Lower lobe of right lung (tissue), 2 donors: ENCODE data around the gene PDE7B. TPM values are rescaled to one million over a fixed set of nuclear protein-coding genes. Genes with fewer than 3 reads are reported as not detected.
A peak's percentile ranks its signal among the peaks of the same experiment; 100 is the strongest.

Experiments used
- ATAC-seq, 2 donors: fragments of 200-7000 bp; cut with Tn5 transposase; one replicate each; pipeline ENCODE4 v1.9.1; 2020 to 2022; ENCODE audit warnings: mild to moderate bottlenecking in 2 of 2, moderate library complexity in 2 of 2
- DNase-seq: peaks from one replicate; pipeline ENCODE4 v3.0.0-alpha.2; 2020
- H3K27ac ChIP-seq: fragments of 200-600 bp; one replicate; pipeline ENCODE4 v1.8.0; 2022
- H3K27me3 ChIP-seq: fragments of 200-600 bp; one replicate; pipeline ENCODE4 v1.8.0; 2022; ENCODE audit warnings: low read depth
- H3K36me3 ChIP-seq: fragments of 200-600 bp; one replicate; pipeline ENCODE4 v1.8.0; 2022; ENCODE audit warnings: mild to moderate bottlenecking
- H3K4me1 ChIP-seq: fragments of 200-600 bp; one replicate; pipeline ENCODE4 v1.8.0; 2022
- H3K4me3 ChIP-seq: fragments of 200-600 bp; one replicate; pipeline ENCODE4 v1.8.0; 2022; ENCODE audit warnings: mild to moderate bottlenecking
- H3K9me3 ChIP-seq: fragments of 200-600 bp; one replicate; pipeline ENCODE4 v1.8.0; 2022
- intact Hi-C: fragments of 100-400 bp; cut with DNase I; formaldehyde crosslinking; loops from one replicate; pipeline ENCODE4 v1.11.0; 2022
- total RNA-seq: library from RNA; stranded (reverse); fragmentation: NEBNext Ultra II Directional; extraction: Animal tissue kit (Norgen Biotek cat#: 25700); gene quantifications from one replicate; pipeline ENCODE4 v1.2.1, GENCODE V29; 2021
- TF ChIP-seq, protein P1 (sequence below): fragments of 200-600 bp; IDR thresholded peaks from one replicate; pipeline ENCODE4 v1.8.0; 2022; ENCODE audit warnings: antibody characterized with exemption, mild to moderate bottlenecking
- donor health status: DM: no; HTN: yes; CAD: no; lungs with severe emphysema.

Gene PDE7B
- total RNA-seq, 1 donor from 2014 or later, result 2.2 TPM

DNA sequence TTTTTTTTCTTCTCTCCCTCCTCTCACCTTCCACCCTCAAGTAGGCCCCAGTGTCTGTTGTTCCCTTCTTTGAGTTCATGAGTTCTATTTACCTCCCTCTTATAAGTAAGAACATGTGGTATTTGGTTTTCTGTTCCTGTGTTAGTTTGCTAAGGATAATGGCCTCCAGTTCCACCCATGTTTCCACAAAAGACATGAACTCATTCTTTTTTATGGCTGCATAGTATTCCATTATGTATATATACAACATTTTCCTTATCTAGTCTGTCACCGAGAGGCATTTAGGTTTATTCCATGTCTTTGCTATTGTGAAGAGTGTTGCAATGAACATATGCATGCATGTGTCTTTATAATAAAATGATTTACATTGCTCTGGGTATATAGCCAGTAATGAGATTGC lies 147.9 kb downstream of the PDE7B start:
- Histone ChIP-seq H3K9me3 (no peaks in the 10 kb centered on the region), H3K4me3 (no peak overlapping the region), H3K27ac (no peak overlapping the region), H3K36me3 (no peaks in the 10 kb centered on the region), H3K4me1 (no peaks in the 10 kb centered on the region), H3K27me3 (no peaks in the 10 kb centered on the region)
- DNase-seq (no peak), ATAC-seq (no peak)
- intact Hi-C loops, result no loop called here
- TF ChIP-seq, protein P1, sequence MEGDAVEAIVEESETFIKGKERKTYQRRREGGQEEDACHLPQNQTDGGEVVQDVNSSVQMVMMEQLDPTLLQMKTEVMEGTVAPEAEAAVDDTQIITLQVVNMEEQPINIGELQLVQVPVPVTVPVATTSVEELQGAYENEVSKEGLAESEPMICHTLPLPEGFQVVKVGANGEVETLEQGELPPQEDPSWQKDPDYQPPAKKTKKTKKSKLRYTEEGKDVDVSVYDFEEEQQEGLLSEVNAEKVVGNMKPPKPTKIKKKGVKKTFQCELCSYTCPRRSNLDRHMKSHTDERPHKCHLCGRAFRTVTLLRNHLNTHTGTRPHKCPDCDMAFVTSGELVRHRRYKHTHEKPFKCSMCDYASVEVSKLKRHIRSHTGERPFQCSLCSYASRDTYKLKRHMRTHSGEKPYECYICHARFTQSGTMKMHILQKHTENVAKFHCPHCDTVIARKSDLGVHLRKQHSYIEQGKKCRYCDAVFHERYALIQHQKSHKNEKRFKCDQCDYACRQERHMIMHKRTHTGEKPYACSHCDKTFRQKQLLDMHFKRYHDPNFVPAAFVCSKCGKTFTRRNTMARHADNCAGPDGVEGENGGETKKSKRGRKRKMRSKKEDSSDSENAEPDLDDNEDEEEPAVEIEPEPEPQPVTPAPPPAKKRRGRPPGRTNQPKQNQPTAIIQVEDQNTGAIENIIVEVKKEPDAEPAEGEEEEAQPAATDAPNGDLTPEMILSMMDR, result no peak

DNA sequence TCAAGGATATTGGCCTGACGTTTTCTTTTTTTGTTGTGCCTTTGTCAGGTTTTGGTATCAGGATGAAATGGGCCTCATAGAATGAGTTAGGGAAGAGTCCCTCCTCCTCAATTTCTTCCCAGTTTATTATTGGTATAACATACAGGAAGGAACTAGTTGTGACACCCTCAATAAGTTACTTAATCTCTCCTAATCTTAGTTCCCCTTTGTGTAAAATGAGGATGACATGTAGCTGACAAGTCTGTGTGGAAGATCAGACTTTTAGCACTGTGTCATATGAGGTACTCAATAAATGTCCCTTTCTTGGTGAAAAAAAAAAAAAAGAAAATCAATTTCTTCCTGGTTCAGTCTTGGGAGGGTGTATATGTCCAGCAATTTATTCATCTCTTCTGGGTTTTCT lies 155.8 kb downstream of the PDE7B start:
- H3K9me3 ChIP-seq, result peaks cover 10% of the 10 kb centered on the region
- no peak overlapping the region for H3K27ac ChIP-seq
- H3K4me3 ChIP-seq, result no peak overlapping the region
- intact Hi-C loops, result no loop called here
- no peaks in the 10 kb centered on the region for H3K4me1 ChIP-seq
- TF ChIP-seq, protein P1, result no peak
- ATAC-seq, result peak in 1 of 2 donors; percentile 56
- DNase-seq, result no peak
- H3K36me3 ChIP-seq, result no peaks in the 10 kb centered on the region
- no peaks in the 10 kb centered on the region for H3K27me3 ChIP-seq

DNA sequence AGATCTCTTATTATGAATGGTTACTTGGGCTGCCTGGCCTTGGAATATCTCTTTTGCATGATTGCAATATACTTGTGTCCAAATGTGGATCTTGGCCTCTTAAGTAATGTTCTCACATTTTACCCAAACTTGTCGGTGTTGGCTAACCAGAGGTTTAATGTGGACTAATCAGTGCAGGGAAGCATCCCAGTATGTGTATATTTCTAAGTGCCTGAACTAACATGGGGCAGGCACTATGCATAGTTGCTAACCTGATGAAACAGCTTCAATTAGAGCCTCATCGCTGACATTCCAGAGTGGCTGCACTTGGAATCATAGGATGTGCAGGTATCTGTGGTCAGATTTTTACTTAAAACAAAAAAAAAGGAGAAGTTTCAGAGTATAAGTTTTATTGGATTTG lies 160.0 kb downstream of the PDE7B start:
- Histone ChIP-seq H3K4me1 (no peaks in the 10 kb centered on the region), H3K27me3 (no peaks in the 10 kb centered on the region), H3K4me3 (no peak overlapping the region), H3K36me3 (no peaks in the 10 kb centered on the region), H3K27ac (no peak overlapping the region), H3K9me3 (peaks cover 6% of the 10 kb centered on the region)
- TF ChIP-seq, protein P1, result no peak
- DNase-seq (no peak), ATAC-seq (no peak)
- intact Hi-C loops, result no loop called here

DNA sequence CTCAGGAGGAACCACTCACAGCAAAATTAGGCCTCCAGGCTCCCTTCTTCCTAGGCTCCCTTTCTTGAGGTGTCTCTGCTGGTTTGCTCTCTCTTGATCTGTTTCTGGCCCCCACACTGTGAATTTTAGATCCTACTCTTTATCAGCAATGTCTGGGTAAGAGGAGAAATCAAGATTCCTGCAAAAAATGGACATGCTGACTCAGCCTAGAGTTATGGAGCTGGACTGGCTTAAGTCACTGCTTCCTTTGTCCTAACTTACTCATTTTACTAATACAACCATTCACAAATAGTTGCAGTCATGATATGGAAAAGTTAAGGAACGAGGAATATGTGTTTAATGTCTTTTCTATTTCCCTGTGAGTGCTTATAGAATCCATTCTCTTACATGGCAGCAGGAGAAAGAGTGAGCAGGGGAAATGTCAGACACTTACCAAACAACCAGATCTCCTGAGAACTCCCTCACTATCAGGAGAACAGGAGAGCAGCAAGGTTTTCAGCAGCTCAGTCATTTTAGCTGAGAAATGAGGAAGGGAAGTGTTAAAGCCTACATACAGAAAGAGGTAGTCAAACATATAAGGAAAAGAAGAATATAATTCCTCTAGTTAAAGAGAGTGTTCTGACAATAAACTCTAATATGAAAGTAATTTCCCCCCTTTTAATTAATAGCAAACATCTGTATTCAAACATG lies 160.8 kb downstream of the PDE7B start:
- intact Hi-C loops, result no loop called here
- Histone ChIP-seq H3K27me3 (no peaks in the 10 kb centered on the region), H3K4me3 (no peak overlapping the region), H3K4me1 (no peaks in the 10 kb centered on the region), H3K27ac (no peak overlapping the region), H3K9me3 (no peaks in the 10 kb centered on the region), H3K36me3 (no peaks in the 10 kb centered on the region)
- TF ChIP-seq, protein P1, result no peak
- DNase-seq, result no peak
- ATAC-seq, result no peak

DNA sequence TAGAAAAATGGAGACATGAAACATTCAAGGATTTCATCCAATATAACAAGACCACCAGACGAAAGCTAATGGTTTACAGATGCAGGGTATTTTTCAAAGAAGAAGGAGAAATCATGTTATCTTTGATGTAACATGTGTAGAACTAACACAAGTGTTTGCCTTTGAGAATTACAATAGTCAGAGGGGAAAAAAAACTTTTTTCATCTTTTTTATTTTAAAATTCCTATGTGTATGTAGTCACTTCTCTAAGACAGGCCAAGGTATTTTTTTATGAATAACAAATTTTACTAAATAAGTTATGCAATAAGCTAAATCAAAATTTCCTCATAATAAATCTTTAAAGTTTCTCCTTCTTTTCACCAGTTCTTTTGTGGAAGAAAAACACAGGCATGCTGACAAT lies 161.4 kb downstream of the PDE7B start:
- Histone ChIP-seq H3K4me3 (no peak overlapping the region), H3K9me3 (no peaks in the 10 kb centered on the region), H3K4me1 (no peaks in the 10 kb centered on the region), H3K27me3 (no peaks in the 10 kb centered on the region), H3K27ac (no peak overlapping the region), H3K36me3 (no peaks in the 10 kb centered on the region)
- TF ChIP-seq, protein P1, result no peak
- DNase-seq, result no peak
- intact Hi-C loops, result no loop called here
- ATAC-seq, result no peak
